Measurements from ENCODE around the gene TEKT3.

TEKT3 gene

DNA sequence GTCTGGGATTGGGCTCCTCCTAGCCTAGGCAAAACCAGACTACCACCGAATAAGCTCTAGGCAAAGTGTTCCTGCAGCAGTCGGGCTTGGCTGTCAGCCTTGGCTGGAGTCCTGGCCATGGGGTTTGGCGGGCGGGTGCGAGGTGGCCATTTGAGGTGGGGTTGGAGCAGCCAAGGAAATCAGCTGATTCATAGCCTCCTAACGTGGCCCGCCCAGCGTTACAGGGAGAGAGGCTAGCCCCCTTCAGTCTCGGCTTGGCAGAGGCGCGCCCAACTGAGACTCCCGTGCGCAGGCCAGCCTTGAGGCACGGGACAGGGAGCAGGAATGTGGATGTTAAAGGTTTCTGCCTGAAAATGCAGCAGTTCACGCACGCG, 78.2 kb downstream of the TEKT3 start (continued):
- TF ChIP-seq ZNF311 (tag by site-specific recombination; IDR thresholded peaks at IDR 0.05; ENCODE audit: borderline replicate concordance) (no peak), RBAK (tag by site-specific recombination; IDR thresholded peaks at IDR 0.05) (no peak), KLF9 (tag by site-specific recombination; IDR thresholded peaks at IDR 0.05; ENCODE audit: low read depth) (0 out of 2 replicates have a peak, but pooled peaks have one; percentile 39), ZNF785 (tag by site-specific recombination; IDR thresholded peaks at IDR 0.05) (no peak), ZNF521 (tag by site-specific recombination; IDR thresholded peaks at IDR 0.05) (no peak), ZNF354C (tag by site-specific recombination; IDR thresholded peaks at IDR 0.05; ENCODE audit: borderline replicate concordance, low read depth) (no peak), ZNF292 (tag by site-specific recombination; IDR thresholded peaks at IDR 0.05; ENCODE audit: borderline replicate concordance, low read depth) (no peak), ZNF600 (tag by site-specific recombination; IDR thresholded peaks at IDR 0.05) (no peak), MZF1 (tag by site-specific recombination; IDR thresholded peaks at IDR 0.05; ENCODE audit: borderline replicate concordance) (no peak), ZNF404 (tag by site-specific recombination; IDR thresholded peaks at IDR 0.05) (no peak), ZNF37A (tag by site-specific recombination; IDR thresholded peaks at IDR 0.05) (no peak), YY1 (tag by site-specific recombination; IDR thresholded peaks at IDR 0.05) (no peak), ZNF114 (tag by site-specific recombination; IDR thresholded peaks at IDR 0.05) (no peak), ZNF660 (tag by site-specific recombination; IDR thresholded peaks at IDR 0.05) (no peak), ZBTB48 (tag by site-specific recombination; IDR thresholded peaks at IDR 0.05) (no peak), ZNF138 (tag by site-specific recombination; IDR thresholded peaks at IDR 0.05; ENCODE audit: borderline replicate concordance) (no peak), ZNF350 (tag by site-specific recombination; IDR thresholded peaks at IDR 0.05) (no peak), HOXD13 (CRISPR knock-in tag; IDR thresholded peaks at IDR 0.05; ENCODE audit: borderline replicate concordance) (no peak), ZNF202 (tag by site-specific recombination; IDR thresholded peaks at IDR 0.05; ENCODE audit: borderline replicate concordance) (no peak), ZNF146 (tag by site-specific recombination; IDR thresholded peaks at IDR 0.05) (no peak), ZNF121 (tag by site-specific recombination; IDR thresholded peaks at IDR 0.05) (no peak), HOXA7 (CRISPR knock-in tag; IDR thresholded peaks at IDR 0.05; ENCODE audit: borderline replicate concordance) (no peak), ZNF239 (tag by site-specific recombination; IDR thresholded peaks at IDR 0.05) (no peak), GLIS2 (tag by site-specific recombination; IDR thresholded peaks at IDR 0.05) (peak; percentile 63)
- TF ChIP-seq, protein P1, sequence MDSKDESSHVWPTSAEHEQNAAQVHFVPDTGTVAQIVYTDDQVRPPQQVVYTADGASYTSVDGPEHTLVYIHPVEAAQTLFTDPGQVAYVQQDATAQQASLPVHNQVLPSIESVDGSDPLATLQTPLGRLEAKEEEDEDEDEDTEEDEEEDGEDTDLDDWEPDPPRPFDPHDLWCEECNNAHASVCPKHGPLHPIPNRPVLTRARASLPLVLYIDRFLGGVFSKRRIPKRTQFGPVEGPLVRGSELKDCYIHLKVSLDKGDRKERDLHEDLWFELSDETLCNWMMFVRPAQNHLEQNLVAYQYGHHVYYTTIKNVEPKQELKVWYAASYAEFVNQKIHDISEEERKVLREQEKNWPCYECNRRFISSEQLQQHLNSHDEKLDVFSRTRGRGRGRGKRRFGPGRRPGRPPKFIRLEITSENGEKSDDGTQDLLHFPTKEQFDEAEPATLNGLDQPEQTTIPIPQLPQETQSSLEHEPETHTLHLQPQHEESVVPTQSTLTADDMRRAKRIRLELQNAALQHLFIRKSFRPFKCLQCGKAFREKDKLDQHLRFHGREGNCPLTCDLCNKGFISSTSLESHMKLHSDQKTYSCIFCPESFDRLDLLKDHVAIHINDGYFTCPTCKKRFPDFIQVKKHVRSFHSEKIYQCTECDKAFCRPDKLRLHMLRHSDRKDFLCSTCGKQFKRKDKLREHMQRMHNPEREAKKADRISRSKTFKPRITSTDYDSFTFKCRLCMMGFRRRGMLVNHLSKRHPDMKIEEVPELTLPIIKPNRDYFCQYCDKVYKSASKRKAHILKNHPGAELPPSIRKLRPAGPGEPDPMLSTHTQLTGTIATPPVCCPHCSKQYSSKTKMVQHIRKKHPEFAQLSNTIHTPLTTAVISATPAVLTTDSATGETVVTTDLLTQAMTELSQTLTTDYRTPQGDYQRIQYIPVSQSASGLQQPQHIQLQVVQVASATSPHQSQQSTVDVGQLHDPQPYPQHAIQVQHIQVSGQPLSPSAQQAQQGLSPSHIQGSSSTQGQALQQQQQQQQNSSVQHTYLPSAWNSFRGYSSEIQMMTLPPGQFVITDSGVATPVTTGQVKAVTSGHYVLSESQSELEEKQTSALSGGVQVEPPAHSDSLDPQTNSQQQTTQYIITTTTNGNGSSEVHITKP (tag by site-specific recombination; IDR thresholded peaks at IDR 0.05) = no peak
- TF ChIP-seq, protein P2, sequence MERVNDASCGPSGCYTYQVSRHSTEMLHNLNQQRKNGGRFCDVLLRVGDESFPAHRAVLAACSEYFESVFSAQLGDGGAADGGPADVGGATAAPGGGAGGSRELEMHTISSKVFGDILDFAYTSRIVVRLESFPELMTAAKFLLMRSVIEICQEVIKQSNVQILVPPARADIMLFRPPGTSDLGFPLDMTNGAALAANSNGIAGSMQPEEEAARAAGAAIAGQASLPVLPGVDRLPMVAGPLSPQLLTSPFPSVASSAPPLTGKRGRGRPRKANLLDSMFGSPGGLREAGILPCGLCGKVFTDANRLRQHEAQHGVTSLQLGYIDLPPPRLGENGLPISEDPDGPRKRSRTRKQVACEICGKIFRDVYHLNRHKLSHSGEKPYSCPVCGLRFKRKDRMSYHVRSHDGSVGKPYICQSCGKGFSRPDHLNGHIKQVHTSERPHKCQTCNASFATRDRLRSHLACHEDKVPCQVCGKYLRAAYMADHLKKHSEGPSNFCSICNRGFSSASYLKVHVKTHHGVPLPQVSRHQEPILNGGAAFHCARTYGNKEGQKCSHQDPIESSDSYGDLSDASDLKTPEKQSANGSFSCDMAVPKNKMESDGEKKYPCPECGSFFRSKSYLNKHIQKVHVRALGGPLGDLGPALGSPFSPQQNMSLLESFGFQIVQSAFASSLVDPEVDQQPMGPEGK (tag by site-specific recombination; IDR thresholded peaks at IDR 0.05) = no peak
- TF ChIP-seq, protein P3, sequence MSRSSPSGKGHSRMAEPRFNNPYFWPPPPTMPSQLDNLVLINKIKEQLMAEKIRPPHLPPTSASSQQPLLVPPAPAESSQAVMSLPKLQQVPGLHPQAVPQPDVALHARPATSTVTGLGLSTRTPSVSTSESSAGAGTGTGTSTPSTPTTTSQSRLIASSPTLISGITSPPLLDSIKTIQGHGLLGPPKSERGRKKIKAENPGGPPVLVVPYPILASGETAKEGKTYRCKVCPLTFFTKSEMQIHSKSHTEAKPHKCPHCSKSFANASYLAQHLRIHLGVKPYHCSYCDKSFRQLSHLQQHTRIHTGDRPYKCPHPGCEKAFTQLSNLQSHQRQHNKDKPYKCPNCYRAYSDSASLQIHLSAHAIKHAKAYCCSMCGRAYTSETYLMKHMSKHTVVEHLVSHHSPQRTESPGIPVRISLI (tag by site-specific recombination; IDR thresholded peaks at IDR 0.05) = no peak
- TF ChIP-seq, protein P4, sequence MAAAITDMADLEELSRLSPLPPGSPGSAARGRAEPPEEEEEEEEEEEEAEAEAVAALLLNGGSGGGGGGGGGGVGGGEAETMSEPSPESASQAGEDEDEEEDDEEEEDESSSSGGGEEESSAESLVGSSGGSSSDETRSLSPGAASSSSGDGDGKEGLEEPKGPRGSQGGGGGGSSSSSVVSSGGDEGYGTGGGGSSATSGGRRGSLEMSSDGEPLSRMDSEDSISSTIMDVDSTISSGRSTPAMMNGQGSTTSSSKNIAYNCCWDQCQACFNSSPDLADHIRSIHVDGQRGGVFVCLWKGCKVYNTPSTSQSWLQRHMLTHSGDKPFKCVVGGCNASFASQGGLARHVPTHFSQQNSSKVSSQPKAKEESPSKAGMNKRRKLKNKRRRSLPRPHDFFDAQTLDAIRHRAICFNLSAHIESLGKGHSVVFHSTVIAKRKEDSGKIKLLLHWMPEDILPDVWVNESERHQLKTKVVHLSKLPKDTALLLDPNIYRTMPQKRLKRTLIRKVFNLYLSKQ (tag by site-specific recombination; IDR thresholded peaks at IDR 0.05; ENCODE audit: borderline replicate concordance) = no peak
- TF ChIP-seq, protein P5, sequence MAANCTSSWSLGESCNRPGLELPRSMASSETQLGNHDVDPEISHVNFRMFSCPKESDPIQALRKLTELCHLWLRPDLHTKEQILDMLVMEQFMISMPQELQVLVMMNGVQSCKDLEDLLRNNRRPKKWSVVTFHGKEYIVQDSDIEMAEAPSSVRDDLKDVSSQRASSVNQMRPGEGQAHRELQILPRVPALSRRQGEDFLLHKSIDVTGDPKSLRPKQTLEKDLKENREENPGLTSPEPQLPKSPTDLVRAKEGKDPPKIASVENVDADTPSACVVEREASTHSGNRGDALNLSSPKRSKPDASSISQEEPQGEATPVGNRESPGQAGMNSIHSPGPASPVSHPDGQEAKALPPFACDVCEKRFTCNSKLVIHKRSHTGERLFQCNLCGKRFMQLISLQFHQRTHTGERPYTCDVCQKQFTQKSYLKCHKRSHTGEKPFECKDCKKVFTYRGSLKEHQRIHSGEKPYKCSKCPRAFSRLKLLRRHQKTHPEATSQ (tag by site-specific recombination; IDR thresholded peaks at IDR 0.05) = no peak
- TF ChIP-seq, protein P6, sequence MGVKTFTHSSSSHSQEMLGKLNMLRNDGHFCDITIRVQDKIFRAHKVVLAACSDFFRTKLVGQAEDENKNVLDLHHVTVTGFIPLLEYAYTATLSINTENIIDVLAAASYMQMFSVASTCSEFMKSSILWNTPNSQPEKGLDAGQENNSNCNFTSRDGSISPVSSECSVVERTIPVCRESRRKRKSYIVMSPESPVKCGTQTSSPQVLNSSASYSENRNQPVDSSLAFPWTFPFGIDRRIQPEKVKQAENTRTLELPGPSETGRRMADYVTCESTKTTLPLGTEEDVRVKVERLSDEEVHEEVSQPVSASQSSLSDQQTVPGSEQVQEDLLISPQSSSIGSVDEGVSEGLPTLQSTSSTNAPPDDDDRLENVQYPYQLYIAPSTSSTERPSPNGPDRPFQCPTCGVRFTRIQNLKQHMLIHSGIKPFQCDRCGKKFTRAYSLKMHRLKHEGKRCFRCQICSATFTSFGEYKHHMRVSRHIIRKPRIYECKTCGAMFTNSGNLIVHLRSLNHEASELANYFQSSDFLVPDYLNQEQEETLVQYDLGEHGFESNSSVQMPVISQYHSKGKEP (tag by site-specific recombination; IDR thresholded peaks at IDR 0.05) = no peak
